HG02798 (cell line): ENCODE data around the gene RNF115.
"Not testable (repeated sequence)": the region's sequence is repeated elsewhere in the genome, so short reads cannot be mapped to it uniquely, and the experiment has no call there.

Experiments used
- ATAC-seq: cut with Tn5 transposase; IDR thresholded peaks from one replicate; pipeline ENCODE4 v1.9.1; 2021; ENCODE audit warnings: mild to moderate bottlenecking; ENCODE audit not compliant: unreplicated experiment, poor library complexity

RNF115 gene

GRCh38 chr1:145782272-145783099 is 41.4 kb downstream of the RNF115 start:
- no peak for ATAC-seq

GRCh38 chr1:145778146-145778540 is 45.8 kb downstream of the RNF115 start:
- no peak for ATAC-seq

- ATAC-seq = no peak
These were observed 46.3 kb downstream of the RNF115 start for GRCh38 chr1:145777357-145778145.

GRCh38 chr1:145773423-145773822 is 50.5 kb downstream of the RNF115 start:
- no peak for ATAC-seq

- no peak for ATAC-seq
These were observed 52.8 kb downstream of the RNF115 start for GRCh38 chr1:145771056-145771455.

- not testable (repeated sequence) for ATAC-seq
These were observed 55.9 kb downstream of the RNF115 start for GRCh38 chr1:145768004-145768403.

- not testable (repeated sequence) for ATAC-seq
These were observed 57.0 kb downstream of the RNF115 start for GRCh38 chr1:145766926-145767325.

- ATAC-seq = not testable (repeated sequence)
These were observed 58.1 kb downstream of the RNF115 start for GRCh38 chr1:145765585-145766360.

GRCh38 chr1:145765127-145765526 is 58.8 kb downstream of the RNF115 start:
- ATAC-seq = not testable (repeated sequence)

GRCh38 chr1:145764231-145764940 is 59.5 kb downstream of the RNF115 start:
- not testable (repeated sequence) for ATAC-seq

GRCh38 chr1:145762001-145762400 is 61.9 kb downstream of the RNF115 start:
- ATAC-seq = not testable (repeated sequence)

- ATAC-seq = not testable (repeated sequence)
These were observed 62.4 kb downstream of the RNF115 start for GRCh38 chr1:145761498-145761897.

- not testable (repeated sequence) for ATAC-seq
These were observed 63.4 kb downstream of the RNF115 start for GRCh38 chr1:145760395-145760949.

- no peak for ATAC-seq
These were observed 64.2 kb downstream of the RNF115 start for GRCh38 chr1:145759721-145760120.

- ATAC-seq = no peak
These were observed 65.3 kb downstream of the RNF115 start for GRCh38 chr1:145758575-145758974.

- no peak for ATAC-seq
These were observed 65.8 kb downstream of the RNF115 start for GRCh38 chr1:145758116-145758515.

- ATAC-seq = no peak
These were observed 66.5 kb downstream of the RNF115 start for GRCh38 chr1:145757420-145757819.

GRCh38 chr1:145751491-145752037 is 72.3 kb downstream of the RNF115 start:
- no peak for ATAC-seq

GRCh38 chr1:145750426-145750825 is 73.5 kb downstream of the RNF115 start:
- no peak for ATAC-seq
